ENCODE results near the gene LPIN1.

LPIN1 gene

GRCh38 chr2:11768946-11769345, 22.5 kb downstream of the LPIN1 start:
- no peak for TF ChIP-seq POLR2A (IDR thresholded peaks at IDR 0.05; ENCODE audit: low read depth, low read length)
- FAIRE-seq, result no peak

GRCh38 chr2:11769516-11769915, 23.1 kb downstream of the LPIN1 start:
- FAIRE-seq, result no peak
- no peak for TF ChIP-seq POLR2A (IDR thresholded peaks at IDR 0.05; ENCODE audit: low read depth, low read length)
- DNase-seq (ENCODE audit: insufficient read length, low spot score), result no peak

More at GRCh38 chr2:11768946-11769345, 22.5 kb downstream of the LPIN1 start:
- no peak for DNase-seq (ENCODE audit: insufficient read length, low spot score)

- DNase-seq (ENCODE audit: insufficient read length, low spot score), result no peak
- no peak for FAIRE-seq
- no peak for TF ChIP-seq POLR2A (IDR thresholded peaks at IDR 0.05; ENCODE audit: low read depth, low read length)
Observed at GRCh38 chr2:11770531-11771188, 24.2 kb downstream of the LPIN1 start.

- TF ChIP-seq POLR2A (IDR thresholded peaks at IDR 0.05; ENCODE audit: low read depth, low read length), result no peak
- no peak for FAIRE-seq
- DNase-seq (ENCODE audit: insufficient read length, low spot score), result no peak
Observed at GRCh38 chr2:11771971-11772615, 25.7 kb downstream of the LPIN1 start.

- no peak for DNase-seq (ENCODE audit: insufficient read length, low spot score)
- TF ChIP-seq POLR2A (IDR thresholded peaks at IDR 0.05; ENCODE audit: low read depth, low read length), result no peak
- no peak for FAIRE-seq
Observed at GRCh38 chr2:11773111-11773510, 26.7 kb downstream of the LPIN1 start.

GRCh38 chr2:11773747-11774525, 27.5 kb downstream of the LPIN1 start:
- TF ChIP-seq POLR2A (IDR thresholded peaks at IDR 0.05; ENCODE audit: low read depth, low read length), result no peak
- no peak for DNase-seq (ENCODE audit: insufficient read length, low spot score)
- no peak for FAIRE-seq

GRCh38 chr2:11774600-11774999, 28.2 kb downstream of the LPIN1 start:
- TF ChIP-seq POLR2A (IDR thresholded peaks at IDR 0.05; ENCODE audit: low read depth, low read length), result no peak
- DNase-seq (ENCODE audit: insufficient read length, low spot score) (no peak), FAIRE-seq (no peak)

GRCh38 chr2:11775384-11775783, 29.0 kb downstream of the LPIN1 start:
- TF ChIP-seq POLR2A (IDR thresholded peaks at IDR 0.05; ENCODE audit: low read depth, low read length), result no peak
- peak; percentile 72 for FAIRE-seq

GRCh38 chr2:11777066-11777782, 30.8 kb downstream of the LPIN1 start:
- no peak for DNase-seq (ENCODE audit: insufficient read length, low spot score)
- FAIRE-seq, result no peak
- TF ChIP-seq POLR2A (IDR thresholded peaks at IDR 0.05; ENCODE audit: low read depth, low read length), result no peak

More at GRCh38 chr2:11775384-11775783, 29.0 kb downstream of the LPIN1 start:
- DNase-seq (ENCODE audit: insufficient read length, low spot score), result no peak

- no peak for DNase-seq (ENCODE audit: insufficient read length, low spot score)
- TF ChIP-seq POLR2A (IDR thresholded peaks at IDR 0.05; ENCODE audit: low read depth, low read length), result no peak
- FAIRE-seq, result no peak
Observed at GRCh38 chr2:11777886-11778415, 31.5 kb downstream of the LPIN1 start.

GRCh38 chr2:11778416-11778815, 32.0 kb downstream of the LPIN1 start:
- DNase-seq (ENCODE audit: insufficient read length, low spot score) (no peak), FAIRE-seq (no peak)
- TF ChIP-seq POLR2A (IDR thresholded peaks at IDR 0.05; ENCODE audit: low read depth, low read length), result no peak

- peak; percentile 84 for DNase-seq (ENCODE audit: insufficient read length, low spot score)
- TF ChIP-seq POLR2A (IDR thresholded peaks at IDR 0.05; ENCODE audit: low read depth, low read length), result no peak
- FAIRE-seq, result no peak
Observed at GRCh38 chr2:11778923-11779757, 32.7 kb downstream of the LPIN1 start.

GRCh38 chr2:11781602-11782001, 35.2 kb downstream of the LPIN1 start:
- TF ChIP-seq POLR2A (IDR thresholded peaks at IDR 0.05; ENCODE audit: low read depth, low read length), result no peak
- no peak for FAIRE-seq
- DNase-seq (ENCODE audit: insufficient read length, low spot score), result no peak

All from H54 (cell line).